ENCODE measurements around the gene ZDHHC24.

ZDHHC24 gene

GRCh38 chr11:66505276-66505816 lies 40.5 kb downstream of the ZDHHC24 start:
- Histone ChIP-seq H3F3A (ENCODE audit: insufficient read depth, low read length) (no peaks in the 10 kb centered on the region), H3K27ac (ENCODE audit: low read depth, low read length, poor library complexity, severe bottlenecking) (no peak overlapping the region), H3K9ac (ENCODE audit: low read length) (no peak overlapping the region), H3K4me3 (ENCODE audit: low read depth, low read length, poor library complexity, severe bottlenecking) (no peak overlapping the region), H3K9me3 (ENCODE audit: low read length) (no peaks in the 10 kb centered on the region), H3K79me2 (ENCODE audit: insufficient read depth, low read length) (no peaks in the 10 kb centered on the region), H3K9me2 (ENCODE audit: low read depth, low read length) (no peaks in the 10 kb centered on the region), H3K4me2 (ENCODE audit: low read length) (no peak overlapping the region), H3K36me3 (ENCODE audit: insufficient read depth, low read length) (peaks cover 25% of the 10 kb centered on the region), H3K4me1 (ENCODE audit: insufficient read depth, low read length, severe bottlenecking) (peaks cover 3% of the 10 kb centered on the region), H4K20me1 (ENCODE audit: insufficient read depth, low read length) (no peaks in the 10 kb centered on the region), H3K27me3 (ENCODE audit: insufficient read depth, low read length) (no peaks in the 10 kb centered on the region), H2AFZ (ENCODE audit: low read length) (no peak overlapping the region)
- TF ChIP-seq EZH2 (IDR thresholded peaks at IDR 0.05; ENCODE audit: borderline replicate concordance, low read length) (no peak), CTCF (IDR thresholded peaks at IDR 0.05; ENCODE audit: low read length) (no peak)

GRCh38 chr11:66498506-66498905 lies 47.3 kb downstream of the ZDHHC24 start:
- Histone ChIP-seq H3K4me2 (ENCODE audit: low read length) (no peak overlapping the region), H3K27ac (ENCODE audit: low read depth, low read length, poor library complexity, severe bottlenecking) (no peak overlapping the region), H3K9me3 (ENCODE audit: low read length) (no peaks in the 10 kb centered on the region), H3K4me1 (ENCODE audit: insufficient read depth, low read length, severe bottlenecking) (no peaks in the 10 kb centered on the region), H4K20me1 (ENCODE audit: insufficient read depth, low read length) (no peaks in the 10 kb centered on the region), H3K27me3 (ENCODE audit: insufficient read depth, low read length) (no peaks in the 10 kb centered on the region), H3K36me3 (ENCODE audit: insufficient read depth, low read length) (peaks cover 60% of the 10 kb centered on the region), H3K79me2 (ENCODE audit: insufficient read depth, low read length) (no peaks in the 10 kb centered on the region), H3K9ac (ENCODE audit: low read length) (no peak overlapping the region), H3K4me3 (ENCODE audit: low read depth, low read length, poor library complexity, severe bottlenecking) (no peak overlapping the region), H3F3A (ENCODE audit: insufficient read depth, low read length) (no peaks in the 10 kb centered on the region), H3K9me2 (ENCODE audit: low read depth, low read length) (no peaks in the 10 kb centered on the region), H2AFZ (ENCODE audit: low read length) (no peak overlapping the region)
- no peak for TF ChIP-seq CTCF (IDR thresholded peaks at IDR 0.05; ENCODE audit: low read length)
- no peak for TF ChIP-seq EZH2 (IDR thresholded peaks at IDR 0.05; ENCODE audit: borderline replicate concordance, low read length)

- Histone ChIP-seq H3F3A (ENCODE audit: insufficient read depth, low read length) (no peaks in the 10 kb centered on the region), H4K20me1 (ENCODE audit: insufficient read depth, low read length) (no peaks in the 10 kb centered on the region), H3K9me3 (ENCODE audit: low read length) (no peaks in the 10 kb centered on the region), H3K9me2 (ENCODE audit: low read depth, low read length) (no peaks in the 10 kb centered on the region), H3K4me1 (ENCODE audit: insufficient read depth, low read length, severe bottlenecking) (no peaks in the 10 kb centered on the region), H2AFZ (ENCODE audit: low read length) (no peak overlapping the region), H3K36me3 (ENCODE audit: insufficient read depth, low read length) (peaks cover 72% of the 10 kb centered on the region), H3K27ac (ENCODE audit: low read depth, low read length, poor library complexity, severe bottlenecking) (no peak overlapping the region), H3K4me3 (ENCODE audit: low read depth, low read length, poor library complexity, severe bottlenecking) (no peak overlapping the region), H3K27me3 (ENCODE audit: insufficient read depth, low read length) (no peaks in the 10 kb centered on the region), H3K4me2 (ENCODE audit: low read length) (no peak overlapping the region), H3K79me2 (ENCODE audit: insufficient read depth, low read length) (no peaks in the 10 kb centered on the region), H3K9ac (ENCODE audit: low read length) (no peak overlapping the region)
- TF ChIP-seq CTCF (IDR thresholded peaks at IDR 0.05; ENCODE audit: low read length): no peak
- no peak for TF ChIP-seq EZH2 (IDR thresholded peaks at IDR 0.05; ENCODE audit: borderline replicate concordance, low read length)
Measured at GRCh38 chr11:66497206-66497605, 48.6 kb downstream of the ZDHHC24 start.
